GM19397 (cell line): ENCODE measurements around the gene ZBTB39.

Experiments
- ATAC-seq: cut with Tn5 transposase; IDR thresholded peaks from one replicate; pipeline ENCODE4 v1.9.1; 2021; ENCODE audit warnings: mild to moderate bottlenecking, moderate library complexity; ENCODE audit not compliant: unreplicated experiment

The ZBTB39 gene

GRCh38 chr12:56951582-56952339, 54.6 kb downstream of the ZBTB39 start:
- ATAC-seq, result no peak

- ATAC-seq, result no peak
Measured at GRCh38 chr12:56948881-56949280, 57.5 kb downstream of the ZBTB39 start.
